GM21528 (cell line): Measurements from ENCODE around the gene CCDC121.

ENCODE experiments used
- ATAC-seq: cut with Tn5 transposase; IDR thresholded peaks from one replicate; pipeline ENCODE4 v1.9.1; 2021; ENCODE audit warnings: mild to moderate bottlenecking, moderate library complexity; ENCODE audit not compliant: unreplicated experiment, low FRiP score

CCDC121 gene

GRCh38 chr2:27628767-27629709 lies at the start of gene CCDC121, which contains the start of gene GPN1:
CCDC121 (minus strand) TSS chr2:27629012; CDS start chr2:27627799, 1,213 bp downstream.
GPN1 (plus strand) TSS chr2:27629050; CDS start chr2:27629059, 9 bp downstream.
- peak; percentile 95 for ATAC-seq

- no peak for ATAC-seq
Observed at GRCh38 chr2:27672723-27673486, 44.1 kb upstream of the CCDC121 start.

- ATAC-seq, result no peak
Observed at GRCh38 chr2:27671235-27671634, 42.4 kb upstream of the CCDC121 start.

GRCh38 chr2:27667446-27667845 lies 38.6 kb upstream of the CCDC121 start:
- ATAC-seq, result no peak

- no peak for ATAC-seq
Observed at GRCh38 chr2:27664622-27665363, 36.0 kb upstream of the CCDC121 start.

GRCh38 chr2:27664154-27664574 lies 35.4 kb upstream of the CCDC121 start:
- ATAC-seq, result peak; percentile 20

GRCh38 chr2:27663285-27664153 lies 34.7 kb upstream of the CCDC121 start, which contains the start of the genes SLC4A1AP and SUPT7L:
SLC4A1AP (plus strand) TSS chr2:27663889; CDS start chr2:27663915, 26 bp downstream.
SUPT7L (minus strand) TSS chr2:27663614; CDS start chr2:27662192, 1,422 bp downstream.
- ATAC-seq, result peak; percentile 78

- ATAC-seq, result no peak
Observed at GRCh38 chr2:27661371-27661770, 32.6 kb upstream of the CCDC121 start.

- ATAC-seq, result no peak
Observed at GRCh38 chr2:27655155-27655951, 26.5 kb upstream of the CCDC121 start.

- ATAC-seq, result no peak
Observed at GRCh38 chr2:27653397-27653796, 24.6 kb upstream of the CCDC121 start.

- ATAC-seq, result no peak
Observed at GRCh38 chr2:27652790-27653189, 24.0 kb upstream of the CCDC121 start.

- no peak for ATAC-seq
Observed at GRCh38 chr2:27652341-27652740, 23.5 kb upstream of the CCDC121 start.

GRCh38 chr2:27651056-27651455 lies 22.2 kb upstream of the CCDC121 start:
- ATAC-seq, result no peak

GRCh38 chr2:27647737-27648136 lies 18.9 kb upstream of the CCDC121 start:
- no peak for ATAC-seq

- ATAC-seq, result no peak
Observed at GRCh38 chr2:27647289-27647688, 18.5 kb upstream of the CCDC121 start.

- no peak for ATAC-seq
Observed at GRCh38 chr2:27645197-27645596, 16.4 kb upstream of the CCDC121 start.

- ATAC-seq, result no peak
Observed at GRCh38 chr2:27640722-27641245, 12.0 kb upstream of the CCDC121 start.

- no peak for ATAC-seq
Observed at GRCh38 chr2:27638709-27639108, 9.9 kb upstream of the CCDC121 start.
